GM12878 (cell line): ENCODE data around the gene RBPJ. TPM values are rescaled to one million over a fixed set of nuclear protein-coding genes. Genes with fewer than 3 reads are reported as not detected.

Experiments used
- MEF2B ChIP-seq: fragments of 450-650 bp; IDR thresholded peaks from 2 replicates; pipeline ENCODE4 v1.6.1; 2018; ENCODE audit warnings: mild to moderate bottlenecking, moderate library complexity; ENCODE audit not compliant: partially characterized antibody, poor library complexity, severe bottlenecking
- TCF3 ChIP-seq: IDR thresholded peaks from 2 replicates; pipeline ENCODE4 v1.6.1; 2012; ENCODE audit warnings: low read depth, mild to moderate bottlenecking, low read length, borderline replicate concordance; ENCODE audit not compliant: insufficient read depth
- USF2 ChIP-seq: IDR thresholded peaks from 2 replicates; pipeline ENCODE4 v1.6.1; 2011; ENCODE audit warnings: low read depth, low read length, improper control_type of control experiment, borderline replicate concordance
- polyA plus RNA-seq, 11 experiments: library from polyadenylated mRNA; depleted of rRNA in 4 of 11; unstranded in 6 of 11; stranded (reverse) in 5 of 11; fragments of >200 nt; fragmentation: Nextera tagmentation in 4 of 11; fragmentation: Illumina TruSeq in 1 of 11; extraction: Ambion mirVana in 4 of 11; extraction: Trizol in 1 of 11; gene quantifications; 1 replicate in 1 of 11; 2 replicates in 10 of 11; pipeline versions ENCODE4 v1.2.1 to v1.2.3, GENCODE V29; 2011 to 2016; ENCODE audit warnings: inconsistent platforms in 2 of 11, missing spikeins in 2 of 11, low read depth in 1 of 11
- total RNA-seq, 4 experiments: library from RNA; depleted of rRNA in 3 of 4; stranded (reverse); fragments of >200 nt in 3 of 4; fragmentation: Illumina TruSeq in 1 of 4; extraction: Trizol in 1 of 4; gene quantifications; 2 replicates each; pipeline versions ENCODE4 v1.2.1 to v1.2.3, GENCODE V29; 2013 to 2021
- TF ChIP-seq, protein P1 (sequence below): fragments of 450-650 bp; IDR thresholded peaks from 2 replicates; pipeline ENCODE4 v1.6.1; 2017; ENCODE audit warnings: low read depth, mild to moderate bottlenecking, moderate library complexity
- TF ChIP-seq, protein P2 (sequence below): fragments of 450-650 bp; IDR thresholded peaks from 2 replicates; pipeline ENCODE4 v1.6.1; 2017; ENCODE audit warnings: mild to moderate bottlenecking, moderate library complexity

Gene RBPJ
- total and polyA plus RNA-seq, 10 of the 15 experiments (the other 5 are each of a cell fraction or from before 2014, with no cell fraction given), result 24.5 to 87.6 (median 41.6) TPM

DNA sequence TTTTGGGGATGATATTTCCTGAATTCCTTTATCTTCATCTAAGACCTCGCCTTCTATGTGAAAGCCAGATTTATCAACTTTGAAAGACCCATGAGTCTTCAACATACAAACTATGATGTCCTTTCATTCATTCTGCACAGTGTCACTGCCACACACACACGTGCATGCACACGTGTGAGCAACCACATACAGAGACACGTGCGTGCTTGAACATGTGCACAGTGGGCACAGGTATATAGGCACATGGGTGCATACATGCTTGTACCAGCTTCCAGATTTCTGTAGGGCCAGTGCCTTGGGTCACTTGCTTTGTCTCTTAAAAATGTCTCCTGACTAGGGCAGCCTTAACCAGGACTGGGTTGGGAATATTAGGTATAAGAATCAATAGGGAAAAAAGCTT lies 49.1 kb upstream of the RBPJ start (continued):
- TF ChIP-seq, protein P1, sequence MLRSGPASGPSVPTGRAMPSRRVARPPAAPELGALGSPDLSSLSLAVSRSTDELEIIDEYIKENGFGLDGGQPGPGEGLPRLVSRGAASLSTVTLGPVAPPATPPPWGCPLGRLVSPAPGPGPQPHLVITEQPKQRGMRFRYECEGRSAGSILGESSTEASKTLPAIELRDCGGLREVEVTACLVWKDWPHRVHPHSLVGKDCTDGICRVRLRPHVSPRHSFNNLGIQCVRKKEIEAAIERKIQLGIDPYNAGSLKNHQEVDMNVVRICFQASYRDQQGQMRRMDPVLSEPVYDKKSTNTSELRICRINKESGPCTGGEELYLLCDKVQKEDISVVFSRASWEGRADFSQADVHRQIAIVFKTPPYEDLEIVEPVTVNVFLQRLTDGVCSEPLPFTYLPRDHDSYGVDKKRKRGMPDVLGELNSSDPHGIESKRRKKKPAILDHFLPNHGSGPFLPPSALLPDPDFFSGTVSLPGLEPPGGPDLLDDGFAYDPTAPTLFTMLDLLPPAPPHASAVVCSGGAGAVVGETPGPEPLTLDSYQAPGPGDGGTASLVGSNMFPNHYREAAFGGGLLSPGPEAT, result no peak
- TF ChIP-seq TCF3, result no peak
- TF ChIP-seq MEF2B, result no peak
- TF ChIP-seq, protein P2, sequence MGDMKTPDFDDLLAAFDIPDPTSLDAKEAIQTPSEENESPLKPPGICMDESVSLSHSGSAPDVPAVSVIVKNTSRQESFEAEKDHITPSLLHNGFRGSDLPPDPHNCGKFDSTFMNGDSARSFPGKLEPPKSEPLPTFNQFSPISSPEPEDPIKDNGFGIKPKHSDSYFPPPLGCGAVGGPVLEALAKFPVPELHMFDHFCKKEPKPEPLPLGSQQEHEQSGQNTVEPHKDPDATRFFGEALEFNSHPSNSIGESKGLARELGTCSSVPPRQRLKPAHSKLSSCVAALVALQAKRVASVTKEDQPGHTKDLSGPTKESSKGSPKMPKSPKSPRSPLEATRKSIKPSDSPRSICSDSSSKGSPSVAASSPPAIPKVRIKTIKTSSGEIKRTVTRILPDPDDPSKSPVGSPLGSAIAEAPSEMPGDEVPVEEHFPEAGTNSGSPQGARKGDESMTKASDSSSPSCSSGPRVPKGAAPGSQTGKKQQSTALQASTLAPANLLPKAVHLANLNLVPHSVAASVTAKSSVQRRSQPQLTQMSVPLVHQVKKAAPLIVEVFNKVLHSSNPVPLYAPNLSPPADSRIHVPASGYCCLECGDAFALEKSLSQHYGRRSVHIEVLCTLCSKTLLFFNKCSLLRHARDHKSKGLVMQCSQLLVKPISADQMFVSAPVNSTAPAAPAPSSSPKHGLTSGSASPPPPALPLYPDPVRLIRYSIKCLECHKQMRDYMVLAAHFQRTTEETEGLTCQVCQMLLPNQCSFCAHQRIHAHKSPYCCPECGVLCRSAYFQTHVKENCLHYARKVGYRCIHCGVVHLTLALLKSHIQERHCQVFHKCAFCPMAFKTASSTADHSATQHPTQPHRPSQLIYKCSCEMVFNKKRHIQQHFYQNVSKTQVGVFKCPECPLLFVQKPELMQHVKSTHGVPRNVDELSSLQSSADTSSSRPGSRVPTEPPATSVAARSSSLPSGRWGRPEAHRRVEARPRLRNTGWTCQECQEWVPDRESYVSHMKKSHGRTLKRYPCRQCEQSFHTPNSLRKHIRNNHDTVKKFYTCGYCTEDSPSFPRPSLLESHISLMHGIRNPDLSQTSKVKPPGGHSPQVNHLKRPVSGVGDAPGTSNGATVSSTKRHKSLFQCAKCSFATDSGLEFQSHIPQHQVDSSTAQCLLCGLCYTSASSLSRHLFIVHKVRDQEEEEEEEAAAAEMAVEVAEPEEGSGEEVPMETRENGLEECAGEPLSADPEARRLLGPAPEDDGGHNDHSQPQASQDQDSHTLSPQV, result no peak
- TF ChIP-seq USF2, result no peak
